Amniotic epithelial cell (primary cell): ENCODE measurements around the gene MAPK1IP1L.

Source experiments
- DNase-seq: peaks from one replicate; pipeline ENCODE4 v3.0.0-alpha.2; 2010; ENCODE audit warnings: low read depth

Gene MAPK1IP1L

DNA sequence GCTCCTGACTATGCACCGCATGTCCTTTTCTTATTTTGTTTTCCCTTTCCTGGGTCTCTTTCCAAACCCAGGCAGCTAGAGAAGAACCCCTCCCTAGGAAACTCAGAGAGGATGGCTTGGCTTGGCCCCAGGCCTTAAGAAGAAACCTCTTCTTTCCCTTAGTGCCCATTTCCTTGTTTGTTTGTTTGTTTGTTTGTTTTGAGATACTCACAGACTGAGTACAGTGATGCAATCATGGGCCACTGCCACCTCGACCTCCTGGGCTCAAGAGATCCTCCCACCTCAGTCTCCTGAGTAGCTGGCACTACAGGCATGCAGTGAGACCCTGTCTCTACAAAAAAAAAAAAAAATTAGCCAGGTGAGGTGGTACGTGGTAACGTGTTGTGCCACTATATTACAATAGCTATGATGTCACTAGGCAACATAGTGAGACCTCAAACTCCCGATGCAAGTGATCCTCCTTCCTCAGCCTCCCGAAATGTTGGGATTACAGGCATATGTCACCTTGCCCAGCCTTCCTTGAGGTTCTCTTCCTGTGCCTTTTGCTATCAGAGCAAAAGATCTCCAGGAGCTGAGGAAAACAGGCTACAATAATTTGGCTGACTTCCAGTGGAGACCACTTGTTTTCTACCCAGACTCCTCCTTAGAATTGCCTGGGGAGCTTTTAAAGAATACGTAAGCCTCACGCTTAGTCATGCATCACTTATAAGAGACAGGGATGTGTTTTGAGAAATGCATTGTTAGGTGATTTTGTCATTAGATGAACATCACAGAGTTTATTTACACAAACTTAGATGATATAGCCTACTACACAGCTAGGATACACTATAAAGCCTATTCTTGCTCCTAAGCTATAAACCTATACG, 43.1 kb downstream of the MAPK1IP1L start:
- DNase-seq: peak; percentile 43

GRCh38 chr14:55097881-55098560, 46.6 kb downstream of the MAPK1IP1L start:
- no peak for DNase-seq

DNA sequence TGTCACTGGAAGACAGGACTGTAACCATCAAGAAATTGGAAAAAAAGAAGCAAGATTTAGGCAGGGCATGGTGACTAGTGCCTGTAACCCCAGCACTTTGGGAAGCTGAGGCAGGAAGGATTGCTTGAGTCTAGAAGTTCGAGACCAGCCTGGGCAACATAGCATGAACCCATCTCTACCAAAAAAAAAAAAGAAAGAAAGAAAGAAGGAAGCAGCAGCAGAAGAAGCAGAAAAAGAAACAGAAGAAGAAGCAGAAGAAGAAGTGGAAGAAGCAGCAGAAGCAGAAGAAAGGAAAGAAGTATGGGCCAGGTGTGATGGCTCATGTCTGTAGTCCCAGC, 47.1 kb downstream of the MAPK1IP1L start:
- no peak for DNase-seq

- no peak for DNase-seq
Observed at GRCh38 chr14:55099756-55100155, 48.3 kb downstream of the MAPK1IP1L start.

GRCh38 chr14:55101698-55102097, 50.3 kb downstream of the MAPK1IP1L start:
- DNase-seq: no peak

DNA sequence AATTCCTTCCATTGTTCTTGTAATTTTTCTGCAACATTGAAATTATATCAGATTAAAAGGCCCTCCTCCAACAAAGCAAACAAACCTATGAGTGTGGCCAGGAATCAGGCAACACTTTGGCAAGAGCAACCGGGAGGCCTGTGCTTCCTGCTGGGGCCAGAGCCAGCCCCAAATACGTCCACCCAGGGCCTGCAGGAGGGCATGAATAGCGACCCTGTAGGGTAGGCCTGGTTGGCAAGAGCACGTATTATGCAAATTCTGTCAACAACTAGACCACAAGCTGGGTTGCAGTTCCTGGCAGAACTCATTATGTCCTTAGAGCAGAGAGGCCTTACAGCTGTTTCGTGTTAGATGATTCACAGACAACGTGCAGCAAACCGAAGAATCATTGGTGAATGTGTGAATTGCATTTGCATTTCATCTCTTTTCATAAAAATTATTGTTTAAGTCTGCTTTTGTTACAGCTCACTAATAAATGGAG, 50.7 kb downstream of the MAPK1IP1L start:
- DNase-seq: peak; percentile 95

- peak; percentile 93 for DNase-seq
Observed at GRCh38 chr14:55103005-55103640, 51.7 kb downstream of the MAPK1IP1L start.

DNA sequence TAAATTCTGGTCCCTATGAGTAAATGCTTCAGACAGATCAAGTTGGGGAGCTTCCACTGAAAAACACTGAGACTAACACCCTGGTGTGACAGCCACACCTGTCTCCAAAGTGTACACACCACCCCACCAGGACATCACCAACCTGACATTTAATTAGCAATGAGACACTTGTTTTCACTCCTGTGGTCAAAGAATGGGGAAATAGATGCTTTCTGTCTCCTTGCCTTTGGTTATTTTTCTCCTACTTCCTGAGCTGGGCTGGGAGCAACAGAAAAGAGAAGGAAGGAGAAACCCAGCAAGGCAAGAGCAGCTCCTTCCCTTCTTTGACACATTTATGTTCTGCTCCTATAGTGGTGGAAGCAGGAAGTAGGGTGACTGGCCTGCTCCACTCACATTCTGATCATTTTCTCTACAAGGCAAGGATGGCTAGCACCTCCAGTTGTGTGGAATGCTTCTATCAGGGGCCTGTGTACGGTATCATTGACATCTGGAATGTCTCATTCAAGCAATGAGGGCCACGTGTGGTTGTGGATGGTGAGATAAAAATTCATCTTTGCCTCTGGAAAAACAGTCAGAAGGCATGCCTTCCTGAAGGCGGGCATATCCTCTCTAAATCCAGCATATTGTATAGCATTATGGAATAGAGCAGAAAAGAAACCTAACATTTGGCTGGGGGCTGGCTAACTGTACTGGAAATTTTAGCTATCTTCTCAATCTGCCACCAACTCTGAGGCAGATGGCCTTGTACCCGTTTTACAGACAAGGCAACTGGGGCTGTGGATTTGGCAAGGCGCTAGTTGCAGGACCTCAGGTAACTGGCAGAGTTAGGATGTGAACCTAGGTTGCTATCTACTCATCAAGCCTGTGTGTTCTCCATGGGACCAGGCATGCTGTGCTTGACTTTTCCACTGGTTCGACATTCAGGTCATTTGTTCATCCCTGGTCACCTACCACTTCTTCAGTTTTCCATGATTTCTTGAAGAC, 52.8 kb downstream of the MAPK1IP1L start:
- DNase-seq: peak; percentile 37

- DNase-seq: no peak
Observed at GRCh38 chr14:55105991-55106390, 54.5 kb downstream of the MAPK1IP1L start.

- peak; percentile 95 for DNase-seq
Observed at GRCh38 chr14:55107766-55108554, 56.5 kb downstream of the MAPK1IP1L start.

- no peak for DNase-seq
Observed at GRCh38 chr14:55109836-55110235, 58.4 kb downstream of the MAPK1IP1L start.

DNA sequence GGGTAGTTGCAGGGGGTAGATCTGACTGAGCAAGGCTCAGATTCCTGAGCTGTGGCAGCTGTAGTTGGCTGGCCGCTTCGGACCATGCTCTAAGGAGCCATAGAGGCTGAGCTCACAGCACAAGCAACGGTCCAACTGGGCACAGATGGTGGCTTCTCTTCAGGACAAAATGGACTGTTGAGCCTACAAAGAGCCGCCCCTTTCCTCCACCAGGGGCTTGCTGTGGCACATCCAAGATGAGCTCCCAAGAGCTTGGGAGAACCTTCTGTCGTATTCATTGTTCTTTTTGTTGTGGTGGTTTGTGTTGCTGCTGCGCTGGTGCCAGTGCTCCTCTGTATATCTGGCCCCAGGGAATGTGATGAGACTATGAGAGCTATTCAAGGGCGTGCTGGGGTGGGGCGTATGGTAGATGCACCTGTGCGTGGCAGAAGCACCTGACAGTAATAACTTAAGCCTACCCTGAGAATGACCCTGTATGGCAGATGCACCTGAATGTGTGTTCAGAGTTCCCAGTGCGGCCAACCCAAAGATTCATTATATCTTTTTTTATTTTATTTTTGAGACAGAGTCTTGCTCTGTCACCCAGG, 59.8 kb downstream of the MAPK1IP1L start:
- no peak for DNase-seq

DNA sequence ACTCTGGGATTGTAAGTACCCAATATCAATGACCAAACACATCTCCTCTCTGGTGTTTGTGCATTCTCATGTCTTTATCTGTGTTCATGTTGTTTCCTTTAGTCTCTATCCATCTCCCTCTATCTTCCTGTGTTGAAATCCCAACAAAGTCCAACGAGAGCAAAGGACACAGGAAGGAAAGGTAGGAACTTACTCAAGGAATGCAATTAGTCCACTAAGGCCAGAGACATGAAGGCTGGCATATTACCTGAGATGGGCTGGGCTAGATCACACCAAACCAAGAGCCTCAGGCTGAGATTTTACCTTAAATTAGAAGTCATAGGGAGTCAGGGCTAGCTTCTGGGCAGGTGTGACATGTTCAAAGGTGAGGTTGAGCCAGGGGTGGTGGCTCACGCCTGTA, 63.3 kb downstream of the MAPK1IP1L start:
- no peak for DNase-seq

GRCh38 chr14:55115460-55115859, 64.0 kb downstream of the MAPK1IP1L start:
- no peak for DNase-seq

DNA sequence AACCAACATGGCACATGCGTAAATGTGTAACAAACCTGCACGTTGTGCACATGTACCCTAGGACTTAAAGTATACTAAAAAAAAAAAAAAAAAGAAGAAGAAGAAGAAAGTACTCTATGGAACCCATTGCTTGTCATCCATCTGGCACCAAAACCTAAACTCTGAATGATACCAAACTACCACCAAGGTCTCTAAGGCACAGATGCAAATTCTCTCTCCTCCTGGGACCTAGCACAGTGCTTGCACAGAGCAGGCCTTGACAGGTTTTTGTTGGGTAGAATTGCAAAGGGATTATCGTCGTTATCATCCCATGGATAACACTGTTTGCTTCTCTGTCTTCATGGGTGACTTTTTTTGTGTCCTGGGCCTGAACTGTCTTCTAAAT, 64.4 kb downstream of the MAPK1IP1L start:
- DNase-seq: no peak

- DNase-seq: no peak
Observed at GRCh38 chr14:55116246-55117030, 65.0 kb downstream of the MAPK1IP1L start.

DNA sequence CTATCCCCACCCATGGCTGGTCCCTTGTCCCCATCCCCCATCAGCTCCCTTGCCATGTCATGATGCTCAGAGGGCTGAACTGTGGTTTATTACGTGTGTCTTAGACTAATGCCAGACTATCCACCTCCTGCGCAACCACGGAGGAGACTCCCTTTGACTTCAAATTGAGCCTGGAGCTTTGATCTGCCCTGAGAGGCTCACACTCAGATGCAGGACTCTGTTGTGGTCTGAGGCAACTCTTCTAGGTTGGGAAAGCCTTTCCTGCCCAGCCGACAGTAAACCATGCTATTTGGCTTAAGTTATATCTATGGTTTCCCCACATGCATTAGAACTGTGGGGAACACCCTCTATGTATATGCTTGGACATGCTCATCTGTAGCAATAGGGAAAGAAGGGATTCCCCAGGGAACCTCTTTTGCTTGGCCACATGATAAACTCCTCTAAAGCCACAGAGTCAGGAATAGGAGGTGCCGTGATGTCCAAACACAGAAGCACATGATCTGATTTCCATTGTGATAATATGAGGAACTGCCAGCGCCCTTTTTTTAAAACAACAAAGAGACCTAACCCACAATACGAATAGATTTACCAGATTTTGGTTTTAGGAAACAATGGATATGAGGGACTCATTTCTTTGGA, 66.5 kb downstream of the MAPK1IP1L start:
- peak; percentile 84 for DNase-seq

DNA sequence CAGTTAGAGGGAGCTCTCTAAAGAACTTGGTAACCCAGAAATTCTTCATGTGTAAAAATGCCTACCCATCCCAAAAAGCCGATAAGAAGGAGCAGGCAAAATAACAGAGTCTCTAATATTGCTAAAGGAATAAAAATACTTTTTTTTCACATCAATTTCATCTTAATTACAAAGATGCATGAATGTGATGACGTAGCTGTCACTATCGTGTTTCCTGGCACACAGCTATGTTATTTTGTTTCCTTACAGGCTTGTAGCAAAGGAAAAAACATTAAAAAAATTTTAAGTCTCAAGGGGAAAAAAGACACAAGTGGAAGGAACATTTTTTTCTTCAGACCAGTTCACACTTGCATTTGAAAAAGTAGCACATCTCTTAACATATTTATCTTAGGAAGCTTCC, 67.3 kb downstream of the MAPK1IP1L start:
- DNase-seq: no peak
